Loucy (cell line): ENCODE measurements around the gene CNIH3.

Experiments used
- H2AFZ ChIP-seq: fragments of 200-600 bp; sonication (generic); 2 replicates; pipeline ENCODE4 v1.6.0; 2016; ENCODE audit warnings: antibody characterized with exemption, mild to moderate bottlenecking, low read length, moderate library complexity
- H3F3A ChIP-seq: fragments of 200-600 bp; 2 replicates; pipeline ENCODE4 v1.6.0; 2016; ENCODE audit warnings: antibody characterized with exemption, low read depth, mild to moderate bottlenecking
- H3K27me3 ChIP-seq: fragments of 200-600 bp; sonication (generic); 2 replicates; pipeline ENCODE4 v1.6.1; 2014; ENCODE audit warnings: low read length, mild to moderate bottlenecking; ENCODE audit not compliant: insufficient read depth, poor library complexity, severe bottlenecking
- H3K36me3 ChIP-seq: fragments of 200-600 bp; sonication (generic); 2 replicates; pipeline ENCODE4 v1.6.1; 2016; ENCODE audit warnings: low read length; ENCODE audit not compliant: insufficient read depth
- H3K4me1 ChIP-seq: fragments of 200-600 bp; sonication (generic); 2 replicates; pipeline ENCODE4 v1.5.1; 2014; ENCODE audit warnings: low read length, mild to moderate bottlenecking; ENCODE audit not compliant: insufficient read depth, poor library complexity, severe bottlenecking
- H3K4me2 ChIP-seq: fragments of 200-600 bp; sonication (generic); 2 replicates; pipeline ENCODE4 v1.6.0; 2014; ENCODE audit warnings: antibody characterized with exemption, low read length, low read depth, mild to moderate bottlenecking; ENCODE audit not compliant: poor library complexity, severe bottlenecking
- H3K4me3 ChIP-seq: fragments of 200-600 bp; sonication (generic); 2 replicates; pipeline ENCODE4 v1.5.1; 2014; ENCODE audit warnings: low read length, mild to moderate bottlenecking, mixed read lengths; ENCODE audit not compliant: poor library complexity, severe bottlenecking
- H3K79me2 ChIP-seq: fragments of 200-600 bp; sonication (generic); 2 replicates; pipeline ENCODE4 v1.6.1; 2014; ENCODE audit warnings: low read length; ENCODE audit not compliant: insufficient read depth
- H3K9ac ChIP-seq: fragments of 200-600 bp; sonication (generic); 2 replicates; pipeline ENCODE4 v1.6.0; 2014; ENCODE audit warnings: mild to moderate bottlenecking, low read depth, low read length, moderate library complexity; ENCODE audit not compliant: poor library complexity, severe bottlenecking
- H3K9me2 ChIP-seq: fragments of 200-600 bp; sonication (generic); replicated peaks from 2 replicates; pipeline ENCODE4 v1.6.1; 2016; ENCODE audit warnings: low read depth, low read length, mixed read lengths
- H3K9me3 ChIP-seq: fragments of 200-600 bp; sonication (generic); 2 replicates; pipeline ENCODE4 v1.6.1; 2014; ENCODE audit warnings: mild to moderate bottlenecking, antibody characterized with exemption, low read length, low read depth; ENCODE audit not compliant: insufficient read depth
- H4K20me1 ChIP-seq: fragments of 200-600 bp; sonication (generic); 2 replicates; pipeline ENCODE4 v1.6.0; 2014; ENCODE audit warnings: antibody characterized with exemption, low read length, mild to moderate bottlenecking; ENCODE audit not compliant: insufficient read depth, poor library complexity, severe bottlenecking
- CTCF ChIP-seq: fragments of 200-600 bp; sonication (generic); conservative IDR thresholded peaks from 2 replicates; pipeline ENCODE4 v1.5.1; 2014; ENCODE audit warnings: mild to moderate bottlenecking, antibody characterized with exemption, low read length
- EZH2phosphoT487 ChIP-seq: fragments of 200-600 bp; IDR thresholded peaks from 2 replicates; pipeline ENCODE4 v1.6.1; 2018; ENCODE audit warnings: antibody characterized with exemption, mild to moderate bottlenecking, moderate library complexity, borderline replicate concordance

Gene CNIH3

DNA sequence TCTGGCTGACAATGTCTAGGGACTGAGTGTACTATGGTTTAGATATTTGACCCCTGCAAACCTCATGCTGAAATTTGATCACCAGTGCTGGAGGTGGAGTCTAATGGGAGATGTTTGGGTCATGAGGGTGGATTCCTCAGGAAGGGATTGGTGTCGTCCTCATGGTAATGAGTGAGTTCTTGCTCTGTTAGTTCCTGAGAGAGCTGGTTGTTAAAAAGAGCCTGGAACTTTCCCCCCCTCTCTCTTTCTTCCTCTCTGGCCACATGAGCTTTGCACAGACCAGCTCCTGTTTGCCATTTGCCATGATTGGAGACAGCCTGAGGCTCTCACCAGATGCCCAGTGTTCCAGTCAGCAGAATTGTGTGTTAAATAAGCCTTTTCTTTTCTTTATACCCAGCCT, 36.6 kb upstream of the CNIH3 start:
- Histone ChIP-seq H2AFZ (no peak overlapping the region), H3K9me3 (no peaks in the 10 kb centered on the region), H3K9me2 (no peaks in the 10 kb centered on the region), H4K20me1 (no peaks in the 10 kb centered on the region), H3K36me3 (no peaks in the 10 kb centered on the region), H3K4me1 (no peaks in the 10 kb centered on the region), H3K79me2 (no peaks in the 10 kb centered on the region), H3K9ac (no peak overlapping the region), H3K27me3 (no peaks in the 10 kb centered on the region), H3K4me3 (no peak overlapping the region), H3F3A (no peaks in the 10 kb centered on the region), H3K4me2 (no peak overlapping the region)
- TF ChIP-seq EZH2phosphoT487, result no peak
- no peak for TF ChIP-seq CTCF

DNA sequence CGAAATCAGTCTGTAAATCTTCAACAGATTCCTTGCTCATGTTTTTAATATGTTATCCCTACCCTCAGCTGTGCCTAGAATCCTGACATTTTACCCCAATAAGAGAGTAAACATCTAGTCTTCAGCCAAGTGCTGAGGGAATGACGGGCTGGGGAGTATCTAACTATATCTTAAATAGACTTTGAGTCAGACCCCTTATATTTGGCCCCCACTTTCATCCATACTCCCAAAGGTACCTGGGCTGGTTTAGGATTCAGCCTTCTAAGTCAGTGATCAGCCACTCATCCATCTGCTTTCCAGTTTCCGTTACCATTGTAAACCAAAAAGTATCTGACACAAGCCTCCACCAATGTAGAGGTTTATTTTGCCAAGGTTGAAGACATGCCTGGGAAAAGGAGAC, 36.1 kb upstream of the CNIH3 start:
- TF ChIP-seq CTCF (no peak), EZH2phosphoT487 (no peak)
- Histone ChIP-seq H2AFZ (no peak overlapping the region), H3K9ac (no peak overlapping the region), H3F3A (no peaks in the 10 kb centered on the region), H3K79me2 (no peaks in the 10 kb centered on the region), H3K36me3 (no peaks in the 10 kb centered on the region), H3K4me3 (no peak overlapping the region), H4K20me1 (no peaks in the 10 kb centered on the region), H3K9me2 (no peaks in the 10 kb centered on the region), H3K9me3 (no peaks in the 10 kb centered on the region), H3K4me2 (no peak overlapping the region), H3K4me1 (no peaks in the 10 kb centered on the region), H3K27me3 (no peaks in the 10 kb centered on the region)

GRCh38 chr1:224582041-224582440, 34.1 kb upstream of the CNIH3 start:
- Histone ChIP-seq H3K27me3 (no peaks in the 10 kb centered on the region), H3K4me2 (no peak overlapping the region), H3K79me2 (no peaks in the 10 kb centered on the region), H3K9me2 (no peaks in the 10 kb centered on the region), H3K36me3 (no peaks in the 10 kb centered on the region), H3K9ac (no peak overlapping the region), H3F3A (no peaks in the 10 kb centered on the region), H4K20me1 (no peaks in the 10 kb centered on the region), H2AFZ (no peak overlapping the region), H3K4me3 (no peak overlapping the region), H3K4me1 (no peaks in the 10 kb centered on the region), H3K9me3 (no peaks in the 10 kb centered on the region)
- TF ChIP-seq CTCF (no peak), EZH2phosphoT487 (no peak)
